HEK293 (cell line): ENCODE results near the gene PKHD1.

ENCODE experiments used
- CTCF ChIA-PET: fragments of 350-600 bp; formaldehyde crosslinking; extraction: SDS; loops from one replicate; lab custom pipeline; 2021; ENCODE audit warnings: antibody characterized with exemption; lab: Yijun Ruan, JAX
- POLR2A ChIA-PET: fragments of 300-600 bp; formaldehyde crosslinking; extraction: SDS; loops from one replicate; lab custom pipeline; 2020; ENCODE audit warnings: antibody characterized with exemption, inconsistent platforms; lab: Yijun Ruan, JAX
- H3K27ac ChIP-seq: fragments of 200-500 bp; sonication (Bioruptor generic); 2 replicates; pipeline ENCODE4 v1.5.1; 2014; ENCODE audit warnings: low read depth, low read length, control low read depth, inconsistent platforms; ENCODE audit errors: extremely low read depth
- H3K36me3 ChIP-seq, 2 experiments: fragments of 200-500 bp in 1 of 2; sonication (Bioruptor generic) in 1 of 2; 1 replicate in 1 of 2; 2 replicates in 1 of 2; pipeline ENCODE4 v1.5.1; 2014 to 2017; ENCODE audit warnings: inconsistent platforms in 2 of 2, low read length in 2 of 2; ENCODE audit not compliant: control insufficient read depth in 2 of 2, insufficient read depth in 1 of 2
- H3K4me1 ChIP-seq: fragments of 200-500 bp; sonication (Bioruptor generic); 2 replicates; pipeline ENCODE4 v1.5.1; 2014; ENCODE audit warnings: mild to moderate bottlenecking, low read length, inconsistent platforms; ENCODE audit not compliant: control insufficient read depth, insufficient read depth
- H3K4me3 ChIP-seq: 2 replicates; pipeline ENCODE4 v1.5.1; 2011; ENCODE audit warnings: low read depth, mild to moderate bottlenecking, control low read depth, low read length, moderate library complexity
- H3K9me3 ChIP-seq: fragments of 200-500 bp; sonication (Bioruptor generic); 2 replicates; pipeline ENCODE4 v1.5.1; 2014; ENCODE audit warnings: low read depth, low read length, inconsistent platforms; ENCODE audit not compliant: control insufficient read depth, insufficient read depth
- AEBP2 ChIP-seq: fragments of 450-650 bp; formaldehyde crosslinking; IDR thresholded peaks from 2 replicates; pipeline ENCODE4 v1.5.1; 2016; ENCODE audit warnings: missing biosample characterization, missing genetic modification characterization, borderline replicate concordance
- BCL6B ChIP-seq: fragments of 450-650 bp; formaldehyde crosslinking; IDR thresholded peaks from 2 replicates; pipeline ENCODE4 v1.5.1; 2017; ENCODE audit warnings: missing biosample characterization, missing genetic modification characterization
- EGR2 ChIP-seq: fragments of 450-650 bp; formaldehyde crosslinking; IDR thresholded peaks from 2 replicates; pipeline ENCODE4 v1.5.1; 2016; ENCODE audit warnings: low read depth, missing biosample characterization, missing genetic modification characterization
- FEZF1 ChIP-seq: fragments of 450-650 bp; formaldehyde crosslinking; IDR thresholded peaks from 2 replicates; pipeline ENCODE4 v1.5.1; 2016; ENCODE audit warnings: missing biosample characterization, missing genetic modification characterization
- KLF17 ChIP-seq: fragments of 450-650 bp; formaldehyde crosslinking; IDR thresholded peaks from 2 replicates; pipeline ENCODE4 v1.5.1; 2016; ENCODE audit warnings: missing biosample characterization, missing genetic modification characterization
- TSHZ1 ChIP-seq: fragments of 450-650 bp; formaldehyde crosslinking; IDR thresholded peaks from 2 replicates; pipeline ENCODE4 v1.5.1; 2016; ENCODE audit warnings: missing biosample characterization, missing genetic modification characterization, borderline replicate concordance
- YY1 ChIP-seq: fragments of 450-650 bp; formaldehyde crosslinking; IDR thresholded peaks from 2 replicates; pipeline ENCODE4 v1.5.1; 2018; ENCODE audit warnings: missing biosample characterization, missing genetic modification characterization
- ZBTB21 ChIP-seq: fragments of 450-650 bp; formaldehyde crosslinking; IDR thresholded peaks from 2 replicates; pipeline ENCODE4 v1.5.1; 2017; ENCODE audit warnings: missing biosample characterization, missing genetic modification characterization
- ZNF223 ChIP-seq: fragments of 450-650 bp; formaldehyde crosslinking; IDR thresholded peaks from 2 replicates; pipeline ENCODE4 v1.5.1; 2016; ENCODE audit warnings: missing biosample characterization, missing genetic modification characterization
- ZNF394 ChIP-seq: fragments of 450-650 bp; formaldehyde crosslinking; IDR thresholded peaks from 2 replicates; pipeline ENCODE4 v1.5.1; 2016; ENCODE audit warnings: missing biosample characterization, missing genetic modification characterization, mild to moderate bottlenecking, moderate library complexity, borderline replicate concordance
- ZNF513 ChIP-seq: fragments of 450-650 bp; IDR thresholded peaks from 2 replicates; pipeline ENCODE4 v1.5.1; 2018; ENCODE audit warnings: missing biosample characterization, missing genetic modification characterization
- ZNF529 ChIP-seq: fragments of 450-650 bp; formaldehyde crosslinking; IDR thresholded peaks from 2 replicates; pipeline ENCODE4 v1.5.1; 2017; ENCODE audit warnings: missing genetic modification characterization, missing biosample characterization; ENCODE audit not compliant: insufficient replicate concordance
- ZNF571 ChIP-seq: fragments of 450-650 bp; formaldehyde crosslinking; IDR thresholded peaks from 2 replicates; pipeline ENCODE4 v1.5.0; 2017; ENCODE audit warnings: missing biosample characterization, missing genetic modification characterization
- ZNF654 ChIP-seq: fragments of 450-650 bp; formaldehyde crosslinking; IDR thresholded peaks from 2 replicates; pipeline ENCODE4 v1.5.1; 2016; ENCODE audit warnings: low read depth, missing biosample characterization, missing genetic modification characterization
- ZNF677 ChIP-seq: fragments of 450-650 bp; IDR thresholded peaks from 2 replicates; pipeline ENCODE4 v1.5.0; 2018; ENCODE audit warnings: missing biosample characterization, mild to moderate bottlenecking, missing genetic modification characterization, moderate library complexity
- ZNF701 ChIP-seq: fragments of 450-650 bp; formaldehyde crosslinking; IDR thresholded peaks from 2 replicates; pipeline ENCODE4 v1.5.1; 2016; ENCODE audit warnings: missing biosample characterization, missing genetic modification characterization
- ZSCAN23 ChIP-seq: fragments of 450-650 bp; formaldehyde crosslinking; IDR thresholded peaks from 2 replicates; pipeline ENCODE4 v1.5.1; 2016; ENCODE audit warnings: missing biosample characterization, missing genetic modification characterization

PKHD1 gene

GRCh38 chr6:51855310-51856082, 231.9 kb downstream of the PKHD1 start:
- CTCF ChIA-PET: interaction anchor here (0.6 to 2.1 kb wide), 20 partner anchors 9 to 195 kb away, joined by 3 to 14 read pairs (median 4); no protein-coding TSS in a partner anchor
- H3K4me3 ChIP-seq: no peak overlapping the region
- no peak for TF ChIP-seq EGR2 (tag by site-specific recombination)
- 0 out of 2 replicates have a peak, but pooled peaks have one; percentile 32 for TF ChIP-seq YY1 (tag by site-specific recombination)
- peak; percentile 55 for TF ChIP-seq ZNF654 (tag by site-specific recombination)
- TF ChIP-seq AEBP2 (tag by site-specific recombination): no peak
- no peak for TF ChIP-seq BCL6B (tag by site-specific recombination)
- TF ChIP-seq ZNF513 (tag by site-specific recombination): no peak
- no peak for TF ChIP-seq KLF17 (tag by site-specific recombination)
- no peak for TF ChIP-seq FEZF1 (tag by site-specific recombination)
- peak; percentile 72 for TF ChIP-seq ZNF677 (tag by site-specific recombination)
- TF ChIP-seq TSHZ1: no peak
- TF ChIP-seq ZNF701 (tag by site-specific recombination): no peak
- no peak for TF ChIP-seq ZNF223 (tag by site-specific recombination)
- no peak for TF ChIP-seq ZNF529 (tag by site-specific recombination)
- no peak for TF ChIP-seq ZNF394 (tag by site-specific recombination)
- no peak for TF ChIP-seq ZSCAN23
- no peak for TF ChIP-seq ZBTB21 (tag by site-specific recombination)
- no peak for TF ChIP-seq ZNF571
- TF ChIP-seq, all 188 proteins: peak for 3
- Histone ChIP-seq H3K36me3 (no peaks in the 10 kb centered on the region), H3K9me3 (no peaks in the 10 kb centered on the region), H3K4me1 (no peaks in the 10 kb centered on the region), H3K27ac (no peak overlapping the region)
- POLR2A ChIA-PET: no interaction called here
